ENCODE results near the gene ZBTB5. TPM values are rescaled to one million over a fixed set of nuclear protein-coding genes. Genes with fewer than 3 reads are reported as not detected.
"Not testable (repeated sequence)": the region's sequence is repeated elsewhere in the genome, so short reads cannot be mapped to it uniquely, and the experiment has no call there.

The ZBTB5 gene
- total and polyA plus RNA-seq, 4 donors, result 2.4 to 9.4 (median 6.5) TPM

DNA sequence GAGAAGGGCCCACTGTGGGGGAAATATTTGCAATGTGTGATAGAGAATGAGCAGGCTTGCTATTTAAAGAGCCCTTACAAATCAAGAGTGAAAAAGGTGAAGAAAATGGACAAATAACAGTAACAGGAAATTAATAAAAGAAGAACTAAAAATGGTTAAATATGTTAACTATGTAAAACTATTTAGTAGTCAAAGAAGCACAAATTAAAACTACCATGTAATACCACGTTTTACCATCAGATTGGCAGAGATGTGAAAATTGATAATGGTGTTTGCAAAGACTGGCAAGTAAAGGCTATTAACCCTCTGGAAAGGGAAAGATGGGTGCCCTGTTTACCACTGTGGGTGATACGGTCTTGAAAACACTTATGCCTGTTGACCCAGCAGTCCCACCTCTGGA is 65.9 kb downstream of the ZBTB5 start:
- WGBS, result 37% methylated on average over 2 of the region's 2 CpGs
- Histone ChIP-seq H3K9me3 (ENCODE audit: control insufficient read depth in 4 of 4, low read length in 3 of 4) (no peaks in the 10 kb centered on the region), H3K36me3 (ENCODE audit: control insufficient read depth in 4 of 4, insufficient read depth in 3 of 4, low read depth in 1 of 4, low read length in 3 of 4) (no peaks in the 10 kb centered on the region), H3K4me1 (ENCODE audit: control insufficient read depth in 4 of 4, insufficient read depth in 4 of 4, low read length in 3 of 4) (peaks cover 2 to 8% (median 6%) of the 10 kb centered on the region in 4 donors), H3K27me3 (ENCODE audit: control insufficient read depth in 4 of 4, insufficient read depth in 4 of 4, low read length in 3 of 4) (no peaks in the 10 kb centered on the region), H3K27ac (ENCODE audit: low read depth in 1 of 2, low read length in 2 of 2) (no peak overlapping the region), H3K4me3 (ENCODE audit: low read depth in 1 of 3, low read length in 3 of 3) (no peak overlapping the region), H3K9ac (ENCODE audit: low read depth in 1 of 2, low read length in 2 of 2) (no peak overlapping the region)
- TF ChIP-seq TAF1 (conservative IDR thresholded peaks at IDR 0.05) (no peak), HNF4A (conservative IDR thresholded peaks at IDR 0.05) (no peak), JUND (IDR thresholded peaks at IDR 0.05) (no peak), RAD21 (IDR thresholded peaks at IDR 0.05) (no peak), RXRA (IDR thresholded peaks at IDR 0.05) (no peak), FOXA2 (IDR thresholded peaks at IDR 0.05) (no peak), EGR1 (IDR thresholded peaks at IDR 0.05; ENCODE audit: low read depth in 2 of 2) (no peak), SP1 (IDR thresholded peaks at IDR 0.05) (no peak), YY1 (IDR thresholded peaks at IDR 0.05) (no peak), GABPA (IDR thresholded peaks at IDR 0.05 in 1 of 2, conservative IDR thresholded peaks at IDR 0.05 in 1 of 2) (no peak), NR2F2 (IDR thresholded peaks at IDR 0.05) (no peak), FOXA1 (IDR thresholded peaks at IDR 0.05) (no peak), HNF4G (IDR thresholded peaks at IDR 0.05) (no peak)
- TF ChIP-seq, protein P1, sequence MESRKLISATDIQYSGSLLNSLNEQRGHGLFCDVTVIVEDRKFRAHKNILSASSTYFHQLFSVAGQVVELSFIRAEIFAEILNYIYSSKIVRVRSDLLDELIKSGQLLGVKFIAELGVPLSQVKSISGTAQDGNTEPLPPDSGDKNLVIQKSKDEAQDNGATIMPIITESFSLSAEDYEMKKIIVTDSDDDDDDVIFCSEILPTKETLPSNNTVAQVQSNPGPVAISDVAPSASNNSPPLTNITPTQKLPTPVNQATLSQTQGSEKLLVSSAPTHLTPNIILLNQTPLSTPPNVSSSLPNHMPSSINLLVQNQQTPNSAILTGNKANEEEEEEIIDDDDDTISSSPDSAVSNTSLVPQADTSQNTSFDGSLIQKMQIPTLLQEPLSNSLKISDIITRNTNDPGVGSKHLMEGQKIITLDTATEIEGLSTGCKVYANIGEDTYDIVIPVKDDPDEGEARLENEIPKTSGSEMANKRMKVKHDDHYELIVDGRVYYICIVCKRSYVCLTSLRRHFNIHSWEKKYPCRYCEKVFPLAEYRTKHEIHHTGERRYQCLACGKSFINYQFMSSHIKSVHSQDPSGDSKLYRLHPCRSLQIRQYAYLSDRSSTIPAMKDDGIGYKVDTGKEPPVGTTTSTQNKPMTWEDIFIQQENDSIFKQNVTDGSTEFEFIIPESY (IDR thresholded peaks at IDR 0.05), result no peak
- TF ChIP-seq, protein P2, sequence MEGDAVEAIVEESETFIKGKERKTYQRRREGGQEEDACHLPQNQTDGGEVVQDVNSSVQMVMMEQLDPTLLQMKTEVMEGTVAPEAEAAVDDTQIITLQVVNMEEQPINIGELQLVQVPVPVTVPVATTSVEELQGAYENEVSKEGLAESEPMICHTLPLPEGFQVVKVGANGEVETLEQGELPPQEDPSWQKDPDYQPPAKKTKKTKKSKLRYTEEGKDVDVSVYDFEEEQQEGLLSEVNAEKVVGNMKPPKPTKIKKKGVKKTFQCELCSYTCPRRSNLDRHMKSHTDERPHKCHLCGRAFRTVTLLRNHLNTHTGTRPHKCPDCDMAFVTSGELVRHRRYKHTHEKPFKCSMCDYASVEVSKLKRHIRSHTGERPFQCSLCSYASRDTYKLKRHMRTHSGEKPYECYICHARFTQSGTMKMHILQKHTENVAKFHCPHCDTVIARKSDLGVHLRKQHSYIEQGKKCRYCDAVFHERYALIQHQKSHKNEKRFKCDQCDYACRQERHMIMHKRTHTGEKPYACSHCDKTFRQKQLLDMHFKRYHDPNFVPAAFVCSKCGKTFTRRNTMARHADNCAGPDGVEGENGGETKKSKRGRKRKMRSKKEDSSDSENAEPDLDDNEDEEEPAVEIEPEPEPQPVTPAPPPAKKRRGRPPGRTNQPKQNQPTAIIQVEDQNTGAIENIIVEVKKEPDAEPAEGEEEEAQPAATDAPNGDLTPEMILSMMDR (IDR thresholded peaks at IDR 0.05; ENCODE audit: low read depth, low read length, missing input control), result no peak
- TF ChIP-seq, protein P3, sequence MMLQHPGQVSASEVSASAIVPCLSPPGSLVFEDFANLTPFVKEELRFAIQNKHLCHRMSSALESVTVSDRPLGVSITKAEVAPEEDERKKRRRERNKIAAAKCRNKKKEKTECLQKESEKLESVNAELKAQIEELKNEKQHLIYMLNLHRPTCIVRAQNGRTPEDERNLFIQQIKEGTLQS (IDR thresholded peaks at IDR 0.05), result no peak
- DNase-seq (ENCODE audit: low spot score), result no peak

DNA sequence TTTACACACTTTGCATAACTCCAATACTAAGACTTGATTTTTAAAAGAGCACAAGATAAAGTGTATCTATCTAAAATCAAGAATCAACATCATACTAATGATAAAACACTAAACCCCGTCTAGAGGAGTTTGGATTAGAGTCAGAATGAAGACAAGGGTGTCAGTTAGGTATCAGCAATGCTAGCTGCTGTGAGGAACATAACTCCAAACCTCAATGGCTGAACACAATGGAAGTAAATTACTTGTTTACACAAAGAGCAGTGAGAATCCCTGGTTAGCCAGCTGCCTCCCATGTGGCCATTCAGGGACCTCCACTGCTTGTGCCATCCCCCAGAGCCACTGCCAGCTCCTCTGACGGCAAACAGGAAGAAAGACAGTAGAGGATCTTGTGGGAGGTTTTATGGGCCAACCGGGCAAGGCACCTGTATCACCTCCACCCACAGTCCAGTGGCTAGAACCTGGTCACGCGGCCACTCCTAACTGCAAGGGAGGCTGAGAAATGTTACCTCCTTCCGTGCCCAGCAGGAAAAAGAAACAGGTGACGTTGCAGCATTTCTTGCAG is 66.7 kb downstream of the ZBTB5 start:
- Histone ChIP-seq H3K4me1 (ENCODE audit: control insufficient read depth in 4 of 4, insufficient read depth in 4 of 4, low read length in 3 of 4) (peaks cover 2 to 8% (median 6%) of the 10 kb centered on the region in 4 donors), H3K27ac (ENCODE audit: low read depth in 1 of 2, low read length in 2 of 2) (no peak overlapping the region), H3K36me3 (ENCODE audit: control insufficient read depth in 4 of 4, insufficient read depth in 3 of 4, low read depth in 1 of 4, low read length in 3 of 4) (no peaks in the 10 kb centered on the region), H3K4me3 (ENCODE audit: low read depth in 1 of 3, low read length in 3 of 3) (no peak overlapping the region), H3K9ac (ENCODE audit: low read depth in 1 of 2, low read length in 2 of 2) (no peak overlapping the region), H3K9me3 (ENCODE audit: control insufficient read depth in 4 of 4, low read length in 3 of 4) (no peaks in the 10 kb centered on the region), H3K27me3 (ENCODE audit: control insufficient read depth in 4 of 4, insufficient read depth in 4 of 4, low read length in 3 of 4) (no peaks in the 10 kb centered on the region)
- DNase-seq (ENCODE audit: low spot score), result no peak
- no peak for TF ChIP-seq HNF4G (IDR thresholded peaks at IDR 0.05)
- no peak for TF ChIP-seq JUND (IDR thresholded peaks at IDR 0.05)
- TF ChIP-seq NR2F2 (IDR thresholded peaks at IDR 0.05), result no peak
- no peak for TF ChIP-seq HNF4A (conservative IDR thresholded peaks at IDR 0.05)
- TF ChIP-seq FOXA2 (IDR thresholded peaks at IDR 0.05), result no peak
- TF ChIP-seq TAF1 (conservative IDR thresholded peaks at IDR 0.05), result no peak
- no peak for TF ChIP-seq RAD21 (IDR thresholded peaks at IDR 0.05)
- TF ChIP-seq SP1 (IDR thresholded peaks at IDR 0.05), result no peak
- TF ChIP-seq RXRA (IDR thresholded peaks at IDR 0.05), result no peak
- TF ChIP-seq EGR1 (IDR thresholded peaks at IDR 0.05; ENCODE audit: low read depth in 2 of 2), result no peak
- no peak for TF ChIP-seq YY1 (IDR thresholded peaks at IDR 0.05)
- TF ChIP-seq GABPA (IDR thresholded peaks at IDR 0.05 in 1 of 2, conservative IDR thresholded peaks at IDR 0.05 in 1 of 2), result no peak
- no peak for TF ChIP-seq FOXA1 (IDR thresholded peaks at IDR 0.05)
- TF ChIP-seq, protein P2 (IDR thresholded peaks at IDR 0.05; ENCODE audit: low read depth, low read length, missing input control), result no peak
- WGBS, result 88% methylated on average over 7 of the region's 7 CpGs

DNA sequence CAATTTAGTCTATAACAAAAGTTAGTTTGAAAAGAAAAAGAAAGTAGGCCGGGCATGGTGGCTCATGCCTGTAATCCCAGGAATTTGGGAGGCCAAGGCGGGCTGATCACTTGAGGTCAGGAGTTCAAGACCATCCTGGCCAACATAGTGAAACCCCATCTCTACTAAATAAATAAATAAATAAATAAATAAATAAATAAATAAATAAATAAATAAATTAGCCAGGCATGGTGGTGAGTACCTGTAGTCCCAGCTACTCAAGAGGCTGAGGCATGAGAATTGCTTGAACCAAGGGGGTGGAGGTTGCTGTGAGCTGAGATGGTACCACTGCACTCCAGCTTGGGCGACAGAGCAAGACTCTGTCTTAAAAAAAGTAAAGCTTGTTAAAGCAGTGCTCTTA is 67.3 kb downstream of the ZBTB5 start:
- not testable (repeated sequence) for H3K4me3 ChIP-seq (ENCODE audit: low read depth in 1 of 3, low read length in 3 of 3); H3K9me3 ChIP-seq (ENCODE audit: control insufficient read depth in 4 of 4, low read length in 3 of 4); DNase-seq (ENCODE audit: low spot score); H3K4me1 ChIP-seq (ENCODE audit: control insufficient read depth in 4 of 4, insufficient read depth in 4 of 4, low read length in 3 of 4); H3K36me3 ChIP-seq (ENCODE audit: control insufficient read depth in 4 of 4, insufficient read depth in 3 of 4, low read depth in 1 of 4, low read length in 3 of 4); H3K27ac ChIP-seq (ENCODE audit: low read depth in 1 of 2, low read length in 2 of 2); H3K9ac ChIP-seq (ENCODE audit: low read depth in 1 of 2, low read length in 2 of 2); H3K27me3 ChIP-seq (ENCODE audit: control insufficient read depth in 4 of 4, insufficient read depth in 4 of 4, low read length in 3 of 4)
- 96% methylated on average over 3 of the region's 3 CpGs for WGBS

Measured in liver (tissue), 9 donors.